DND-41 (cell line): ENCODE data around the gene SPDYE2B.
"Not testable (repeated sequence)": the region's sequence is repeated elsewhere in the genome, so short reads cannot be mapped to it uniquely, and the experiment has no call there.

ENCODE experiments used
- EZH2 ChIP-seq: IDR thresholded peaks from 3 replicates; pipeline ENCODE4 v1.6.1; 2012; ENCODE audit warnings: borderline replicate concordance, low read depth, mild to moderate bottlenecking, moderate library complexity, low read length, inconsistent platforms; ENCODE audit not compliant: severe bottlenecking
- TF ChIP-seq, protein P1 (sequence below): IDR thresholded peaks from 2 replicates; pipeline ENCODE4 v1.5.1; 2012; ENCODE audit warnings: borderline replicate concordance, low read length, moderate library complexity, mild to moderate bottlenecking; ENCODE audit not compliant: poor library complexity, severe bottlenecking; ENCODE audit errors: extremely low read depth

DNA sequence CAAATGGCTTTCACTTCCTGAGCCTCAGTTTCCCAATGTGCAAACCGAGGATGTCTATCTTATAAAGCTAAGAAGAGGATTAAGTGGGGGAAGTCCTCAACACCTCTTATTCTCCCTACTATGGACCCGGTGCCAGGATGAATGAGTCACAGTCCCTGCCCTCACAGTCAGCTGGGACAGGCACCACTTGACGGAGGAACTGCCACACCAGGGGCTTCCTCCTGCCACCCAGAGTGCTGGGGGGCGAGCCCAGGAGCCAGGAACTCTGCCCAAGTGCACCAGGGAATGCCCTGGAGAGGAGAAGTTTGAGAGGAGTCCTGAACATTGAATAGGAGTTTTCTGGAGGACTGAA is 35.8 kb upstream of the SPDYE2B start:
- TF ChIP-seq, protein P1, sequence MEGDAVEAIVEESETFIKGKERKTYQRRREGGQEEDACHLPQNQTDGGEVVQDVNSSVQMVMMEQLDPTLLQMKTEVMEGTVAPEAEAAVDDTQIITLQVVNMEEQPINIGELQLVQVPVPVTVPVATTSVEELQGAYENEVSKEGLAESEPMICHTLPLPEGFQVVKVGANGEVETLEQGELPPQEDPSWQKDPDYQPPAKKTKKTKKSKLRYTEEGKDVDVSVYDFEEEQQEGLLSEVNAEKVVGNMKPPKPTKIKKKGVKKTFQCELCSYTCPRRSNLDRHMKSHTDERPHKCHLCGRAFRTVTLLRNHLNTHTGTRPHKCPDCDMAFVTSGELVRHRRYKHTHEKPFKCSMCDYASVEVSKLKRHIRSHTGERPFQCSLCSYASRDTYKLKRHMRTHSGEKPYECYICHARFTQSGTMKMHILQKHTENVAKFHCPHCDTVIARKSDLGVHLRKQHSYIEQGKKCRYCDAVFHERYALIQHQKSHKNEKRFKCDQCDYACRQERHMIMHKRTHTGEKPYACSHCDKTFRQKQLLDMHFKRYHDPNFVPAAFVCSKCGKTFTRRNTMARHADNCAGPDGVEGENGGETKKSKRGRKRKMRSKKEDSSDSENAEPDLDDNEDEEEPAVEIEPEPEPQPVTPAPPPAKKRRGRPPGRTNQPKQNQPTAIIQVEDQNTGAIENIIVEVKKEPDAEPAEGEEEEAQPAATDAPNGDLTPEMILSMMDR = not testable (repeated sequence)
- TF ChIP-seq EZH2 = not testable (repeated sequence)
